SK-MEL-5 (cell line): ENCODE data around the gene GNAS. TPM values are rescaled to one million over a fixed set of nuclear protein-coding genes. Genes with fewer than 3 reads are reported as not detected.
A peak's percentile ranks its signal among the peaks of the same experiment; 100 is the strongest.

Experiments
- DNase-seq: peaks from one replicate; pipeline ENCODE4 v3.0.0-alpha.2; 2016; ENCODE audit warnings: low read depth, low spot score
- in situ Hi-C: cut with HindIII; loops from 2 replicates; pipeline ENCODE4 v1.10.0; 2016; ENCODE audit warnings: low sequenced_read_pairs, high pct_unique_total_duplicates, low pct_unique_long_range_greater_than_20kb
- total RNA-seq: library from RNA; depleted of rRNA; stranded (reverse); fragments of >200 nt; shearing (Covaris generic); gene quantifications from 2 replicates; pipeline ENCODE4 v1.2.3, GENCODE V29; 2014

GNAS gene
- total RNA-seq, 1 experiment from 2014 or later: 589 TPM

- in situ Hi-C loops: no loop called here
- no peak for DNase-seq
Observed at GRCh38 chr20:58886546-58886945, 34.0 kb downstream of the GNAS start.

GRCh38 chr20:58888103-58888502 lies 35.6 kb downstream of the GNAS start:
- no peak for DNase-seq
- in situ Hi-C loops: no loop called here

DNA sequence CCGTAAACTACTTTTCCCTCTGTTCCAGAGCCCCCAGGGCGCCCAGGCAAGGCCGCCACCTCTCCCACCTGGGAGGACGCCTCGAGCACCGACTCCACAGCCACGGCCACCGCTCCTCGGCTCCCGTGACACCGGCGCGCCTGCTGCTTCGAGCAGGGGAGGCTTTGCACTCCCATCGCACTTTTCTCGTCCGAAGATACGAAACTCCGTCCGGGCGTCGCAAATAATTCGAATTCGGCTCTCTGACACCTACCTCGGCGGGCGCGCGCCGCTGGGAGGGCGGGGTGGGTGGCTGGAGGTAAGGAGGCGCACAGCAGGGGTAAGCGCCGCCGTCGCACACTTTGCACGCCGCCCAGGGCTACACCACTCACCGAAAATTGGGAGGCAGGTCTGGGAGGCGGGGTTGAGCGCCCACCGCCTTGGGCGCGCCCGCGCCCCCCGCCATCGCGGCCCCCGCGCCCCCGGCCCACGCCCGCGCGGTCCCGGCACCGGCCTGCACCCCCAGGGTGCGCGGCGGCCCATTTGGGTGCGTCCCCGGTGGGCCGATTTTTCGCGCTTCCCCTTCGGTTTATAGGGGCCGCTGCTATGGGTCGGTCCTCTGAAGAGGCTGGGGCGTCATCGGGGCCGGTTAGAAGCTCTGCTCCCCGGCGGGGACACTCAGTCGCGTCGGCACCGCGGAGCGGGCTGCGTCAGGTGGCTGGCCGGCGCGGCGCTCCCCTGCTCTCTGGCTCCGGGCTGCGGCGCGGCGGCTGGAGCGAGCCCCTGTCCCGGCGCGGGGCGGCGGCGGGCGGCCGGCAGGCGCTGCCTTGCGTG lies 36.2 kb downstream of the GNAS start:
- no peak for DNase-seq
- in situ Hi-C loops: no loop called here

- DNase-seq: no peak
- in situ Hi-C loops: no loop called here
Observed at GRCh38 chr20:58889334-58889760, 36.8 kb downstream of the GNAS start.

DNA sequence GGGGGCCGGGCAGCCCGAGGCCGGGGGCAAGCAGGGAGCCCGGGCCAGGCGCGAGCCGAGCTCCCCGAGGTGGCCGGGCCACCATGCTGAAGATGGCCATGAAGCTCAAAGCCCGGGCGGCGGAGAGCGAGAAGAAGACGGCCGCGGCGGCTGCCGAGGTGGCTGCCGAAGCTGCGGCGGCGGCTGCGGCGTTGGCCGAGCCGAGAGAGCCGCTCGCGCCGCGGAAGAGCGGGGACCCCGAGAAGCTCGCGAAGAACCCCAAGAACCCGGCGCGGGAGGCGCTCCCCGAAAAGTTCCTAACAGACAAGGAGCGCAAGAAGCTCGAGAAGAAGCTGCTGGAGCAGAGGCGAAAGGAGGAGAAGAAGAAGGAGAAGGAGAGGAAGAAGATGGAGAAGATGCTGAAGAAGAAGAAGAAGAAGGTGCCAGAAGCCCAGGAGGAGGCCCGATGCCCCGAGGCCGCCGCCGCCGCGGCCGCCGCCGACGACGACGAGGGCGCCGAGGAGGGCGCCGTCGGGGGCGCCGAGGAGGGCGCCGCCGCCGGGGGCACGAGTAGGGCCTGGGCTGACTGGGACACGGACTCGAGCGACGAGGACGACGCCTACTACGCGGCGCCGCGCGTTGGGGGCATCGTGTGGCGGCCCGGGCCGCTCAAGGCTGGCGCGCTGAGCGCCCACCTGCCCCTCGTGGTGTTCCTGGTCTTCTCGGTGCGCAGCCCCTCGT lies 37.4 kb downstream of the GNAS start:
- in situ Hi-C loops: no loop called here
- DNase-seq: no peak

DNA sequence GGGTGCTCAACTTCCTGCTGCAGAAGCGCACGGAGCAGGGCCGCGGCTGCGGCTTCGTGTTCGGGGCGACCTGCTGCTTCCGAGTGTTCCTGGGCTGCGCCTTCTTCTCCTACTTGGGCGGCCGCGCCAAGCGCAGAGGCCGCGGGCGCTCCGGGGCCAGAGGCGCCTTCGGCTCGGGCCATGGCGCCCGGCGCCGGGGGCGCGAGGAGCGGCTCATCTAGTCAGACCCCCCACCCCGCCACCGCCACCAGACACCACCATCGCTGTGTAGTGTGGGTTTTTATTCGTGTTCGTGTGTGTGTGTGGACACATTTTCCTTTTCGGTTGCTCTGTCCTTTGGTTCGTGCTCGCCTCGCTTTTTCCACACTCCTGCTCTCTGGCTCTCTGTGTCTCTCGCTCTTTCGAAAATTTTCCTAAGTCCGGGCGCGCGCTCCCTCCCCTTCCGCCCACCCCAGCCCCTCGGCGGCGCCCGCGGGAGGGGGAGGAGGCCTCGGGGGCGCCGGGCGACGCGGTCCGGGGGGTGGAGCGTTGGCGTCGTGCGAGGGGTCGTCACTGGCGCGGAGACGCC lies 38.1 kb downstream of the GNAS start:
- in situ Hi-C loops: no loop called here
- peak; percentile 67 for DNase-seq

GRCh38 chr20:58891086-58891717 lies 38.7 kb downstream of the GNAS start:
- in situ Hi-C loops: no loop called here
- DNase-seq: peak; percentile 69

DNA sequence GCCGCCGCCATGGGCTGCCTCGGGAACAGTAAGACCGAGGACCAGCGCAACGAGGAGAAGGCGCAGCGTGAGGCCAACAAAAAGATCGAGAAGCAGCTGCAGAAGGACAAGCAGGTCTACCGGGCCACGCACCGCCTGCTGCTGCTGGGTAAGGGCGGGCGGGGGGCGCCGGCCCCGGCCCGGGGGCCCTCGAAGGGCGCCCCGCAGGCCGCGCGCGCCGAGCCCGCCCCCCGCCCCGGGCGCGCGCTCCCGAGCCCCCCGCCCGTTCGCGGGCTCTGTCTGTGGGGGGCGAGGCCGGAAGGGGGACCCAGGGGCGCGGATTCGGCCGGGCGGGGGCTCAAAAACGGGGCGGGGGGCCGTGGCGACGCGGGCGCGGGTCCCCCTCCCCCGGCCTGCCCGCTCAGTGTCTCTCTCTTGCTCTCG lies 39.2 kb downstream of the GNAS start:
- in situ Hi-C loops: no loop called here
- DNase-seq: no peak

- DNase-seq: peak; percentile 72
- in situ Hi-C loops: no loop called here
Observed at GRCh38 chr20:58892141-58892931, 39.8 kb downstream of the GNAS start.

DNA sequence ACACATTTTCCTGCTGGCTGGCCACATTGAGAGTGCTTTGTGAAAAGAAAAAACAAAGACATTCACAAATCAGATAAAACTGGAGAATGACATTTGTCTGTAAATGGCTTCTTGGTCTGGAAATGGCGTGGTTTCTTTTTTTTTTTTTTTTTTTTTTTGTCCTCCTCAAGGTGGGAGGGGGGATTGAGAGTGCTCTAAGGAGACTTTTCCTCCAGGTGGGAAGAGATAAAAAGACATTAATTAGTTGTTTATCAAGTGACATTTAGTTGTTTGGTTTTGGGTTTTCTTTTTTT lies 40.4 kb downstream of the GNAS start:
- DNase-seq: no peak
- in situ Hi-C loops: no loop called here

- DNase-seq: no peak
- in situ Hi-C loops: no loop called here
Observed at GRCh38 chr20:58893355-58894120, 41.0 kb downstream of the GNAS start.

- in situ Hi-C loops: no loop called here
- no peak for DNase-seq
Observed at GRCh38 chr20:58894652-58895447, 42.3 kb downstream of the GNAS start.

GRCh38 chr20:58895448-58896180 lies 43.1 kb downstream of the GNAS start:
- in situ Hi-C loops: no loop called here
- no peak for DNase-seq

- DNase-seq: no peak
- in situ Hi-C loops: no loop called here
Observed at GRCh38 chr20:58896820-58897219, 44.3 kb downstream of the GNAS start.

DNA sequence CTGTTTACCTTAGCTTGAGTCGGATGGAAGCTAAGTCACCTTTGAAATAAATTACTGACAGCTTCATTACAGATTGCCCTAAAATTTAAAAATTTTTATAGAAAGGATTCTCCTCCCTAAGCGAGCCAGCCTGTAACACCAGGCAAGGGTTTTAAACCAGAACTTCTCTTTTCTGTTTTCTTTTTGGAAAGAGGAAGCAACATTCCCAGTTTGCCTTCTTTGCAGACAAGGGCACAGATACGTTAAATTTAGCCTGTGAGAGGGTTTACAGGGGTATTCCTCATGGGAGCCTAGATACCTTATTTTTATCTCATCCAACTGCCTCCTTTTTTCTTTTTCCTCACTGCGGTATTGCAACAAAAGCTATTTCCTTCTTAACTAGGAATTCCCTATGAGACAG lies 45.0 kb downstream of the GNAS start:
- DNase-seq: no peak
- in situ Hi-C loops: no loop called here
